ENCODE results near the gene THBD.

GRCh38 chr20:23061262-23061661 is 11.8 kb upstream of the THBD start:
- TF ChIP-seq, protein P1, sequence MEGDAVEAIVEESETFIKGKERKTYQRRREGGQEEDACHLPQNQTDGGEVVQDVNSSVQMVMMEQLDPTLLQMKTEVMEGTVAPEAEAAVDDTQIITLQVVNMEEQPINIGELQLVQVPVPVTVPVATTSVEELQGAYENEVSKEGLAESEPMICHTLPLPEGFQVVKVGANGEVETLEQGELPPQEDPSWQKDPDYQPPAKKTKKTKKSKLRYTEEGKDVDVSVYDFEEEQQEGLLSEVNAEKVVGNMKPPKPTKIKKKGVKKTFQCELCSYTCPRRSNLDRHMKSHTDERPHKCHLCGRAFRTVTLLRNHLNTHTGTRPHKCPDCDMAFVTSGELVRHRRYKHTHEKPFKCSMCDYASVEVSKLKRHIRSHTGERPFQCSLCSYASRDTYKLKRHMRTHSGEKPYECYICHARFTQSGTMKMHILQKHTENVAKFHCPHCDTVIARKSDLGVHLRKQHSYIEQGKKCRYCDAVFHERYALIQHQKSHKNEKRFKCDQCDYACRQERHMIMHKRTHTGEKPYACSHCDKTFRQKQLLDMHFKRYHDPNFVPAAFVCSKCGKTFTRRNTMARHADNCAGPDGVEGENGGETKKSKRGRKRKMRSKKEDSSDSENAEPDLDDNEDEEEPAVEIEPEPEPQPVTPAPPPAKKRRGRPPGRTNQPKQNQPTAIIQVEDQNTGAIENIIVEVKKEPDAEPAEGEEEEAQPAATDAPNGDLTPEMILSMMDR (IDR thresholded peaks at IDR 0.05), result no peak
- TF ChIP-seq REST (IDR thresholded peaks at IDR 0.05; ENCODE audit: insufficient read depth in 1 of 2, low read depth in 2 of 2, low read length in 1 of 2) (no peak), SIN3A (IDR thresholded peaks at IDR 0.05; ENCODE audit: borderline replicate concordance, insufficient read depth, low read depth, low read length) (no peak), POLR2AphosphoS5 (IDR thresholded peaks at IDR 0.05; ENCODE audit: low read depth, low read length) (no peak)
